Upper lobe of left lung (tissue), 4 donors: ENCODE measurements around the gene ITSN2.

Experiments
- CTCF ChIP-seq, 6 experiments: fragments of 450-650 bp in 4 of 6; fragments of 200-600 bp in 2 of 6; sonication (generic) in 2 of 6; IDR thresholded peaks; one replicate each; pipeline ENCODE4 v1.5.1; 2016 to 2019; ENCODE audit warnings: antibody characterized with exemption in 6 of 6
- EP300 ChIP-seq, 4 donors: sonication (generic); formaldehyde crosslinking; IDR thresholded peaks; one replicate each; pipeline ENCODE4 v1.5.1; 2017; ENCODE audit warnings: antibody characterized with exemption in 4 of 4, control low read depth in 2 of 4
- POLR2A ChIP-seq, 4 donors: fragments of 450-650 bp; IDR thresholded peaks; one replicate each; pipeline ENCODE4 v1.5.1; 2016 to 2017; ENCODE audit warnings: antibody characterized with exemption in 4 of 4, mild to moderate bottlenecking in 2 of 4

GRCh38 chr2:24359129-24360049, 947 bp downstream of the ITSN2 start:
- no peak for TF ChIP-seq CTCF (IDR thresholded peaks at IDR 0.05)
- TF ChIP-seq POLR2A (IDR thresholded peaks at IDR 0.05): no peak
- TF ChIP-seq EP300 (IDR thresholded peaks at IDR 0.05): no peak
